Measurements from ENCODE around the gene MPL.
"Not testable (repeated sequence)": the region's sequence is repeated elsewhere in the genome, so short reads cannot be mapped to it uniquely, and the experiment has no call there.

MPL gene

DNA sequence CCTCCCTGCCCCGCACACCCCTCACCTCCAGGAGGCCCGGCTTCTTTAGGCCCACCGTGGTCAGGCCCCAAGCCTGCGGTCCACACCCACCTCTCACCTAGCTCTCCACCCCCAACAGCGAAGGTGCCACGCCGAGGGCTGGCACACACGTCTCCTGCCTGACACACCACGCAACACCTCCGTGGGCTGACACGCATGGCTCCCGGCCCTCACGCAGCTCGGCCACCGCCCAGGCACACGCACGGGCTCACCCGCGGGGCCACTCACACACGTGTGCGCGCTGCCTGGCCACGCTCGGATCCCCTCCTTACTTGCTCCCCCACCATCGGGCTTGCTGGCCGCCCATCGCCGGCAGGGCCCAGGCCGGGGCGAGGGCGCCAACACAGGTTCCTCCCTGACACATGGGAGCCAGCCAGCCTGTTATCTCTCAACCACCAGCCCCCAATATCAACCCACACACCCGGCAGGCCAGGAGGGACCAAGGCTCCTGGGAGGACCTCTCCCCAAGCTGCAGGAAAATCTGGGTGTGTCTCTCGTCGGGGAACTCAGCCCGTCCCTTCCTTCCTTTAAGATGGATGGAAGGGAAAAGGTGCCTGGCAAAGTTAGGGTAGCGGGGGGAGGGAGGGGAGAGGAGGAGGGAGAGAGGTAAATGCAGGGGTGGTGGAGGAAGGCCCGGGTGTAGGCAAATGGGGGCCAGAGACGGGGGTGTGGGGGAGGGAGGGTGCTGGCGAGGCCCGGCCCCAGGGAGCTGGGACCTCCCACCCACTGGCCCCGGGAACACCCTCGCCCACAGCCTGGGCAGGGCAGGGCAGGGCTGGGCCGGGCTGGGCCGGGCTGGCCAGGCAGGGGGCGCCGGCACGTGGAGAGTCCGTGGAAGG, 29.6 kb downstream of the MPL start:
- Histone ChIP-seq H3K27ac (ENCODE audit: low read depth, low read length) (peak overlapping the region; percentile 67), H2AFZ (ENCODE audit: low read length, unreplicated experiment) (no peak overlapping the region), H3K4me3 (ENCODE audit: low read depth, low read length) (peak overlapping the region; percentile 86), H3K27me3 (ENCODE audit: insufficient read depth, low read length) (no peaks in the 10 kb centered on the region), H3K4me1 (ENCODE audit: control insufficient read depth, insufficient read depth, low read length, unreplicated experiment) (peaks cover 47% of the 10 kb centered on the region), H3K36me3 (ENCODE audit: insufficient read depth, low read length) (peaks cover 19% of the 10 kb centered on the region), H3K79me2 (ENCODE audit: control insufficient read depth, insufficient read depth, low read length, unreplicated experiment) (peaks cover 48% of the 10 kb centered on the region)

DNA sequence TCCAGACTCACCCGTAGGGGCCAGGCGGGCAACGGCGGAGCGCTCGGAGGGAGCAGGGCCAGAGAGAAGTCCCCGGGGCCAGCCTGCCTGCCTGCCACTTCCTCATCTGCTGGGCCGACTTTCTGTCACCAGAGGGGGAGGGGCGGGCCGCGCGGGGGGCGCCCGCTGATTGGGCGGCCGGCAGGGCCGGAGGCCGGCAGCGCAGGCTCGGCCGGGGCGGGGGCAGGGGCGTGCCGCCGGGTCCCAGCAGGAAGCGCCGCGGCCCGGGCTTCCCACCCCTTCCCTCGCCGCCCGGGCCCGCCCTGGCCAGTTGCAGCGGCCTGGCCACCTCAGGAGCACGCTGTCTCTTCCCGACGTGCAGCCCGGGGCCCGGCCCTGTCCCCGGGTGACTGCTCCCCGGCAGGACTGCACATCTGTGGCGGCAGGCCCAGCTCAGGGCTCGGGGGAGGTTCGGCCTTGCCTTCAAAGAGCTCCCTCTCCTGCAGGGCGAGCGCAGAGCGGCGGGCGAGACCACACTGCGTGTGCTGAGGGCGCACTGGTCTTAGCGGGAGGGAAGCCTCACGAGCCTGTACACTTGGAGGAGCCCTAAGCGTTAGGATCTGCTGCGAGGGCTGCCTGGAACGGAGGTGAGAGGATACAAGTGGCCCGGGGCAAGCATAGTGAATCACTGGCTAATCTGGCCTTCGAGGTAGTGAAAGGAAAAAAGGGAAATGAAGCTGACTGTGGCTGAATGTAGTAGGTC, 30.5 kb downstream of the MPL start, which contains the start of gene ELOVL1:
Gene ELOVL1, minus strand, starts transcription at position 108 of the 742 bp plus-strand sequence. CDS start 2,402 bp downstream, outside the sequence.
- Histone ChIP-seq H2AFZ (ENCODE audit: low read length, unreplicated experiment) (no peak within 1 kb of the TSS), H3K36me3 (ENCODE audit: insufficient read depth, low read length) (peaks cover 17% of the 10 kb centered on the region; the same call in 1 of the 2 replicates), H3K4me3 (ENCODE audit: low read depth, low read length) (peak within 1 kb of the TSS; percentile 86), H3K27ac (ENCODE audit: low read depth, low read length) (peak within 1 kb of the TSS; percentile 67), H3K4me1 (ENCODE audit: control insufficient read depth, insufficient read depth, low read length, unreplicated experiment) (peaks cover 50% of the 10 kb centered on the region), H3K27me3 (ENCODE audit: insufficient read depth, low read length) (no peaks in the 10 kb centered on the region), H3K79me2 (ENCODE audit: control insufficient read depth, insufficient read depth, low read length, unreplicated experiment) (peaks cover 46% of the 10 kb centered on the region)

DNA sequence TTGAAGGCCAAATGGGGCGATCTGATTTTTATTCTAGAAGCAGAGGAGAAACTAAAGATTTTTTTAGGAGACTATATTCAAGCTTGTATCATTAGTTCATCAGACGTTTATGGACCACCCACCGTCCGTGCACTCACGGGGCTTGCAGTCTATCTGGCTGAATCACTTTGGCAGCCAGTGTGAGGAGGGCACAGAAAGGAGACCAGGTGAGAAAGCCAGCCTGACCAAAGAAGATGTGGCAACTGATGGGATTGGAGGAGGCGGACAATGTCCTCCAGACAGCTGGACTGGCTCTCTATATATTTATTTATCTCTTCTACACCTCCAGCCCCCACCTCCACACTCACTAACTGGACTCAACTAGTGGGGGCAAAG, 31.0 kb downstream of the MPL start:
- Histone ChIP-seq H3K27ac (ENCODE audit: low read depth, low read length) (peak overlapping the region; percentile 23), H3K36me3 (ENCODE audit: insufficient read depth, low read length) (peaks cover 16% of the 10 kb centered on the region; the same call in 1 of the 2 replicates), H3K27me3 (ENCODE audit: insufficient read depth, low read length) (no peaks in the 10 kb centered on the region), H3K4me3 (ENCODE audit: low read depth, low read length) (peak overlapping the region; percentile 86), H3K4me1 (ENCODE audit: control insufficient read depth, insufficient read depth, low read length, unreplicated experiment) (peaks cover 50% of the 10 kb centered on the region), H2AFZ (ENCODE audit: low read length, unreplicated experiment) (no peak overlapping the region), H3K79me2 (ENCODE audit: control insufficient read depth, insufficient read depth, low read length, unreplicated experiment) (peaks cover 46% of the 10 kb centered on the region)

- Histone ChIP-seq H3K4me1 (ENCODE audit: control insufficient read depth, insufficient read depth, low read length, unreplicated experiment) (peaks cover 54% of the 10 kb centered on the region), H3K79me2 (ENCODE audit: control insufficient read depth, insufficient read depth, low read length, unreplicated experiment) (peaks cover 46% of the 10 kb centered on the region)
- H3K27me3 ChIP-seq (ENCODE audit: insufficient read depth, low read length); H3K27ac ChIP-seq (ENCODE audit: low read depth, low read length); H3K4me3 ChIP-seq (ENCODE audit: low read depth, low read length); H3K36me3 ChIP-seq (ENCODE audit: insufficient read depth, low read length); H2AFZ ChIP-seq (ENCODE audit: low read length, unreplicated experiment): not testable (repeated sequence)
Measured at GRCh38 chr1:43369779-43370178, 32.2 kb downstream of the MPL start.

GRCh38 chr1:43370564-43370963, 32.9 kb downstream of the MPL start:
- H2AFZ ChIP-seq (ENCODE audit: low read length, unreplicated experiment): no peak overlapping the region
- no peaks in the 10 kb centered on the region for H3K36me3 ChIP-seq (ENCODE audit: insufficient read depth, low read length)
- H3K79me2 ChIP-seq (ENCODE audit: control insufficient read depth, insufficient read depth, low read length, unreplicated experiment): peaks cover 40% of the 10 kb centered on the region
- H3K27me3 ChIP-seq (ENCODE audit: insufficient read depth, low read length): no peaks in the 10 kb centered on the region
- peaks cover 52% of the 10 kb centered on the region for H3K4me1 ChIP-seq (ENCODE audit: control insufficient read depth, insufficient read depth, low read length, unreplicated experiment)
- no peak overlapping the region for H3K4me3 ChIP-seq (ENCODE audit: low read depth, low read length)
- H3K27ac ChIP-seq (ENCODE audit: low read depth, low read length): peak overlapping the region; percentile 92; the same call in 1 of the 2 replicates

GRCh38 chr1:43372172-43372571, 34.6 kb downstream of the MPL start:
- peaks cover 24% of the 10 kb centered on the region for H3K79me2 ChIP-seq (ENCODE audit: control insufficient read depth, insufficient read depth, low read length, unreplicated experiment)
- no peak overlapping the region for H2AFZ ChIP-seq (ENCODE audit: low read length, unreplicated experiment)
- no peaks in the 10 kb centered on the region for H3K36me3 ChIP-seq (ENCODE audit: insufficient read depth, low read length)
- peak overlapping the region; percentile 23; the same call in 1 of the 2 replicates for H3K4me3 ChIP-seq (ENCODE audit: low read depth, low read length)
- peak overlapping the region; percentile 92 for H3K27ac ChIP-seq (ENCODE audit: low read depth, low read length)
- no peaks in the 10 kb centered on the region for H3K27me3 ChIP-seq (ENCODE audit: insufficient read depth, low read length)
- peaks cover 41% of the 10 kb centered on the region for H3K4me1 ChIP-seq (ENCODE audit: control insufficient read depth, insufficient read depth, low read length, unreplicated experiment)

DNA sequence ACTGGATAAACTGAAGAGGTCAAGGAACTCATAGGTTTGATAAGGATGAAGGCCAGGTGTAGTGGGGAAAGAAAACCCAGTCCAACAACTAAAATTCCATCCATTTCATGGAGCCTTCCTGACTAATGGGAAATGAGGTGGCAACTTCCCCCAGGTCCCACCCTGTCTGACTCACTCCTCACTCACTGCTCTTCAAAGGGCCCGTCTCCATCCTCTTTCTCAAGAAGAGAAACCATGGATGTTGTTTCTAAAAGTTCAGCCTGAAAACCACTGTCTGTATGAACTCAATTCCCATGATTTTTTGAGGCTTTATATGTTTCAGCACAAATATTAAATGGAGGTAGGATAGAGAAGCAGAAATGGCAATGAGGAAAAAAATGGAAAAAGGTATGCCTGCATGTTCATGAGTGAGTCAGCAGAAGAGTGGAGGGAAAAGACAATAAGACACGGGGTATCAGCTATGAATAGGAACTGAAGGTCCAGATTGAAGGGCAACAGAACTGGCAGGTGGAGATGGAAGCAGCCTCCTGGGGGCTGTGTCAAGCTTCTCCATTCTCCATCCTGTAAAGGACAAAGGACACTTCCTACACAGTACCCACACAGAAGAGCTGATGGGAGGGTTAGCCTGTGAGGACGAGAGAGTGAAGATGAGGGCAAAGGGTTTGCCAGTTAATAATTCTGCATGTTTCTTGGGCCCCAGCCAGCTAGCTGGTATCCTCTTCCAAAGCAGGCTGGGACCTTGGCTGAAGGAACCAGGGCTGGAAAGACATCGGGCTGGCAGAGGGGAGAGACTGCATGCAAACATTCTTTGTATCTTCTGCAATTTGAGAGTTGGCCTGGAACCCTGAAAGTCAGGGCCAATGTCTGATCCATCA, 35.7 kb downstream of the MPL start:
- Histone ChIP-seq H3K27me3 (ENCODE audit: insufficient read depth, low read length) (no peaks in the 10 kb centered on the region), H3K27ac (ENCODE audit: low read depth, low read length) (peak overlapping the region; percentile 92), H3K36me3 (ENCODE audit: insufficient read depth, low read length) (no peaks in the 10 kb centered on the region), H3K4me1 (ENCODE audit: control insufficient read depth, insufficient read depth, low read length, unreplicated experiment) (peaks cover 41% of the 10 kb centered on the region), H2AFZ (ENCODE audit: low read length, unreplicated experiment) (peak overlapping the region; percentile 47), H3K79me2 (ENCODE audit: control insufficient read depth, insufficient read depth, low read length, unreplicated experiment) (peaks cover 18% of the 10 kb centered on the region), H3K4me3 (ENCODE audit: low read depth, low read length) (peak overlapping the region; percentile 54)

- Histone ChIP-seq H3K79me2 (ENCODE audit: control insufficient read depth, insufficient read depth, low read length, unreplicated experiment) (no peaks in the 10 kb centered on the region), H3K4me3 (ENCODE audit: low read depth, low read length) (no peak overlapping the region), H3K36me3 (ENCODE audit: insufficient read depth, low read length) (no peaks in the 10 kb centered on the region), H2AFZ (ENCODE audit: low read length, unreplicated experiment) (no peak overlapping the region), H3K4me1 (ENCODE audit: control insufficient read depth, insufficient read depth, low read length, unreplicated experiment) (peaks cover 25% of the 10 kb centered on the region), H3K27ac (ENCODE audit: low read depth, low read length) (no peak overlapping the region), H3K27me3 (ENCODE audit: insufficient read depth, low read length) (no peaks in the 10 kb centered on the region)
Measured at GRCh38 chr1:43376723-43377235, 39.2 kb downstream of the MPL start.

DNA sequence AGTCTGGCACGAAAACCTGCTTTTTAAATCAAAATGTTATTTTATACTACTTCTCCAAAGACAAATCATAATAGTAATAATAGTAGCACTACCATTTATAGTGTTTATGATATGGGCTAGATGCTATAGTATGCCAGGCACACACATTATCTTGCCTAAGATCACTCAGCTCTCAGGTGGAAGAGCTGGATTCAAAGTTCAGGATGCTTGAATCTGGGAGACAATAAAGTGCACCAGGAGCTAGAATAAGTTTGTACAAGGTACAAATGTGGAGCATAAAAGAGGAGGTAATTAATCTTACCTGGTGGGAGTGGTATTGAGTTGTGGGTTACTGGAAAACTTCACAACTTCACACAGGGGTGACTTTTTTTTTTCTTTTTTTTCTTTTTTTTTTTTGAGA, 40.2 kb downstream of the MPL start:
- H2AFZ ChIP-seq (ENCODE audit: low read length, unreplicated experiment): no peak overlapping the region
- H3K27ac ChIP-seq (ENCODE audit: low read depth, low read length): no peak overlapping the region
- H3K79me2 ChIP-seq (ENCODE audit: control insufficient read depth, insufficient read depth, low read length, unreplicated experiment): no peaks in the 10 kb centered on the region
- H3K36me3 ChIP-seq (ENCODE audit: insufficient read depth, low read length): no peaks in the 10 kb centered on the region
- peaks cover 15% of the 10 kb centered on the region for H3K4me1 ChIP-seq (ENCODE audit: control insufficient read depth, insufficient read depth, low read length, unreplicated experiment)
- H3K27me3 ChIP-seq (ENCODE audit: insufficient read depth, low read length): no peaks in the 10 kb centered on the region
- no peak overlapping the region for H3K4me3 ChIP-seq (ENCODE audit: low read depth, low read length)

DNA sequence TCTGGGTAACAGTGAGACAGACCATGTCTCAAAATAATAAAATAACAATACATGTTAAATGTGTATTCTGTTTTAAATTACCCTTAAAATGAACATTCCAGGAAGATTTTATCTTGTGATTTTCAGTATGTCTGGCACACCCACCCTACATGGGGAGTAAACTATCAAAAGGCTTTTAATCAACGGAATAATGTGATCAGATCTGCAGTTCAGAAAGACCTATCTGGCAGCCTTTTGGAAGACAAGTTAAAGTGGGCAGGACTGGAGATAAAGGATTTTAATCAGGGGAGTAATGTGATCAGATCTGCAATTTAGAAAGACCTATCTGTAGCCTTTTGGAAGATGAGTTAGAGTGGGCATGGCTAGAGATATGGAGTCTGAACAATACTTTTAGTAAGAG, 41.9 kb downstream of the MPL start:
- H3K27me3 ChIP-seq (ENCODE audit: insufficient read depth, low read length): no peaks in the 10 kb centered on the region
- no peaks in the 10 kb centered on the region for H3K79me2 ChIP-seq (ENCODE audit: control insufficient read depth, insufficient read depth, low read length, unreplicated experiment)
- H3K4me3 ChIP-seq (ENCODE audit: low read depth, low read length): no peak overlapping the region
- no peak overlapping the region for H3K27ac ChIP-seq (ENCODE audit: low read depth, low read length)
- peaks cover 4% of the 10 kb centered on the region; the same call in 1 of the 2 replicates for H3K36me3 ChIP-seq (ENCODE audit: insufficient read depth, low read length)
- no peak overlapping the region for H2AFZ ChIP-seq (ENCODE audit: low read length, unreplicated experiment)
- no peaks in the 10 kb centered on the region for H3K4me1 ChIP-seq (ENCODE audit: control insufficient read depth, insufficient read depth, low read length, unreplicated experiment)
